GM12878 (cell line): ENCODE data around the gene DISC1. TPM values are rescaled to one million over a fixed set of nuclear protein-coding genes. Genes with fewer than 3 reads are reported as not detected.

ENCODE experiments used
- ATAC-seq: fragments of 200-7000 bp; cut with Tn5 transposase; 3 replicates; pipeline ENCODE4 v1.9.1; 2020; ENCODE audit warnings: mild to moderate bottlenecking, moderate library complexity
- BruUV-seq: library from RNA; stranded (reverse); fragments of 400-500 nt; replicated peaks from 2 replicates; lab custom pipeline; 2021; lab: Mats Ljungman, UMichigan
- CTCF ChIA-PET: fragments of 300-600 bp; sonication (Branson Sonifier 250); formaldehyde crosslinking; extraction: SDS; loops from one replicate; lab custom pipeline; 2021; ENCODE audit warnings: inconsistent platforms; lab: Yijun Ruan, JAX
- POLR2A ChIA-PET: fragments of 350-600 bp; formaldehyde crosslinking; extraction: SDS; loops from one replicate; lab custom pipeline; 2021; ENCODE audit warnings: inconsistent platforms; lab: Charles Lee
- RAD21 ChIA-PET: fragments of 300-600 bp; sonication (Branson Sonifier 250); formaldehyde crosslinking; loops from one replicate; lab custom pipeline; 2023; ENCODE audit warnings: antibody characterized with exemption; ENCODE audit not compliant: unreplicated experiment; lab: Charles Lee
- SMC1A ChIA-PET: fragments of 300-600 bp; sonication (Branson Sonifier 250); formaldehyde crosslinking; loops from one replicate; lab custom pipeline; 2023; ENCODE audit not compliant: unreplicated experiment, uncharacterized antibody; lab: Charles Lee
- DNase-seq: peaks from one replicate; pipeline ENCODE4 v3.0.0-alpha.2; 2011; ENCODE audit warnings: low read depth, low spot score
- FAIRE-seq: peaks from 3 replicates; lab custom pipeline; 2011; peaks lifted over from hg19 to GRCh38; lab: Jason Lieb, UNC
- H2AFZ ChIP-seq: 2 replicates; pipeline ENCODE4 v1.6.0; 2011; ENCODE audit warnings: low read depth, low read length, control low read depth; ENCODE audit not compliant: control insufficient read depth
- H3K27ac ChIP-seq: 2 replicates; pipeline ENCODE4 v1.5.1; 2011; ENCODE audit warnings: control low read depth; ENCODE audit not compliant: control insufficient read depth, insufficient read depth
- H3K27me3 ChIP-seq, 2 experiments: replicated peaks in 1 of 2; 2 replicates each; pipeline versions ENCODE4 v1.6.0 to v1.6.1; 2011; ENCODE audit warnings: low read length in 1 of 2; ENCODE audit not compliant: control insufficient read depth in 2 of 2, insufficient read depth in 2 of 2
- H3K36me3 ChIP-seq, 2 experiments: 2 replicates each; pipeline ENCODE4 v1.5.1; 2011; ENCODE audit warnings: low read length in 1 of 2; ENCODE audit not compliant: control insufficient read depth in 2 of 2, insufficient read depth in 2 of 2
- H3K4me1 ChIP-seq: 2 replicates; pipeline ENCODE4 v1.6.1; 2011; ENCODE audit warnings: mild to moderate bottlenecking, low read length, moderate library complexity, mixed read lengths; ENCODE audit not compliant: control insufficient read depth, insufficient read depth
- H3K4me2 ChIP-seq: 2 replicates; pipeline ENCODE4 v1.6.0; 2011; ENCODE audit warnings: control low read depth; ENCODE audit not compliant: control insufficient read depth, insufficient read depth
- H3K4me3 ChIP-seq: fragments of 200-600 bp; sonication (generic); 2 replicates; pipeline ENCODE4 v1.5.1; 2016
- H3K79me2 ChIP-seq: 2 replicates; pipeline ENCODE4 v1.6.0; 2011; ENCODE audit warnings: low read length; ENCODE audit not compliant: control insufficient read depth, insufficient read depth
- H3K9ac ChIP-seq: 2 replicates; pipeline ENCODE4 v1.8.0; 2011; ENCODE audit warnings: low read length, control low read depth, mixed read lengths; ENCODE audit not compliant: control insufficient read depth, insufficient read depth
- H3K9me3 ChIP-seq: replicated peaks from 3 replicates; pipeline ENCODE4 v1.5.1; 2011; ENCODE audit warnings: mild to moderate bottlenecking, low read length; ENCODE audit not compliant: control insufficient read depth, insufficient read depth
- H4K20me1 ChIP-seq: 2 replicates; pipeline ENCODE4 v1.6.0; 2011; ENCODE audit not compliant: control insufficient read depth, insufficient read depth
- BRCA1 ChIP-seq: IDR thresholded peaks from 2 replicates; pipeline ENCODE4 v1.6.1; 2011; ENCODE audit warnings: low read depth, low read length, improper control_type of control experiment
- FOXM1 ChIP-seq: IDR thresholded peaks from 2 replicates; pipeline ENCODE4 v1.6.1; 2012; ENCODE audit warnings: low read depth, mild to moderate bottlenecking, inconsistent platforms, low read length, moderate library complexity
- IKZF2 ChIP-seq, 2 experiments: fragments of 450-650 bp; IDR thresholded peaks; 2 replicates each; pipeline ENCODE4 v1.6.1; 2017; ENCODE audit warnings: mild to moderate bottlenecking in 2 of 2, moderate library complexity in 2 of 2
- NFXL1 ChIP-seq: fragments of 450-650 bp; IDR thresholded peaks from 2 replicates; pipeline ENCODE4 v1.6.1; 2017; ENCODE audit warnings: antibody characterized with exemption, mild to moderate bottlenecking, borderline replicate concordance
- PAX8 ChIP-seq: fragments of 450-650 bp; IDR thresholded peaks from 2 replicates; pipeline ENCODE4 v1.6.1; 2017; ENCODE audit warnings: mild to moderate bottlenecking, moderate library complexity
- POLR2A ChIP-seq: IDR thresholded peaks from 2 replicates; pipeline ENCODE4 v1.6.1; 2011; ENCODE audit warnings: low read depth, mild to moderate bottlenecking, low read length
- SIX5 ChIP-seq: IDR thresholded peaks from 2 replicates; pipeline ENCODE4 v1.6.1; 2011; ENCODE audit warnings: mild to moderate bottlenecking, low read depth, low read length, moderate library complexity; ENCODE audit not compliant: severe bottlenecking
- SMARCA5 ChIP-seq: fragments of 450-650 bp; IDR thresholded peaks from 2 replicates; pipeline ENCODE4 v1.6.1; 2017; ENCODE audit warnings: mild to moderate bottlenecking
- WGBS: methylation state at CpG from one replicate; pipeline ENCODE4 v1.1.6; 2016; ENCODE audit warnings: low lambda C conversion rate; ENCODE audit not compliant: insufficient replicate concordance, insufficient coverage; ENCODE audit errors: missing lambda C conversion rate; 5-methylcytosine and 5-hydroxymethylcytosine counted together
- in situ Hi-C: fragments of 300-500 bp; cut with MboI; formaldehyde crosslinking; loops from 9 replicates; pipeline ENCODE4 v1.14.3; 2018; ENCODE audit warnings: mixed read lengths
- intact Hi-C: fragments of 100-400 bp; cut with micrococcal nuclease; formaldehyde crosslinking; loops from one replicate; pipeline ENCODE4 v1.14.2; 2022; ENCODE audit not compliant: unreplicated experiment
- polyA plus RNA-seq, 11 experiments: library from polyadenylated mRNA; depleted of rRNA in 4 of 11; unstranded in 6 of 11; stranded (reverse) in 5 of 11; fragments of >200 nt; fragmentation: Nextera tagmentation in 4 of 11; fragmentation: Illumina TruSeq in 1 of 11; extraction: Ambion mirVana in 4 of 11; extraction: Trizol in 1 of 11; gene quantifications; 1 replicate in 1 of 11; 2 replicates in 10 of 11; pipeline versions ENCODE4 v1.2.1 to v1.2.3, GENCODE V29; 2011 to 2016; ENCODE audit warnings: inconsistent platforms in 2 of 11, missing spikeins in 2 of 11, low read depth in 1 of 11
- total RNA-seq, 4 experiments: library from RNA; depleted of rRNA in 3 of 4; stranded (reverse); fragments of >200 nt in 3 of 4; fragmentation: Illumina TruSeq in 1 of 4; extraction: Trizol in 1 of 4; gene quantifications; 2 replicates each; pipeline versions ENCODE4 v1.2.1 to v1.2.3, GENCODE V29; 2013 to 2021

The DISC1 gene
- total and polyA plus RNA-seq, 10 of the 15 experiments (the other 5 are each of a cell fraction or from before 2014, with no cell fraction given): 0.05 to 0.72 (median 0.19) TPM; not detected in 1

- Histone ChIP-seq H3K27me3 (no peaks in the 10 kb centered on the region; a peak in 1 of 4 replicates), H3K27ac (no peak overlapping the region), H3K36me3 (no peaks in the 10 kb centered on the region), H3K4me1 (no peaks in the 10 kb centered on the region), H3K79me2 (no peaks in the 10 kb centered on the region), H3K9ac (no peak overlapping the region), H3K4me2 (no peak overlapping the region), H2AFZ (no peak overlapping the region), H4K20me1 (no peaks in the 10 kb centered on the region), H3K4me3 (no peak overlapping the region), H3K9me3 (no peaks in the 10 kb centered on the region)
- POLR2A ChIA-PET: no interaction called here
- intact Hi-C loops (no loop called here), in situ Hi-C loops (no loop called here)
- SMC1A ChIA-PET: no interaction called here
- no peak for DNase-seq
- ATAC-seq: no peak
- CTCF ChIA-PET: interaction anchor here (1.0 kb wide), 1 partner anchor 25 kb away, joined by 3 read pairs; no protein-coding TSS in a partner anchor
- RAD21 ChIA-PET: no interaction called here
- 0% methylated on average over 1 of the region's 1 CpG for WGBS
- no peak for FAIRE-seq
- TF ChIP-seq FOXM1: no peak
- TF ChIP-seq BRCA1: no peak
- no peak for TF ChIP-seq SIX5
- no peak for TF ChIP-seq SMARCA5
- BruUV-seq: no TSS peak
Measured at GRCh38 chr1:231842441-231842840, 215.9 kb downstream of the DISC1 start.

DNA sequence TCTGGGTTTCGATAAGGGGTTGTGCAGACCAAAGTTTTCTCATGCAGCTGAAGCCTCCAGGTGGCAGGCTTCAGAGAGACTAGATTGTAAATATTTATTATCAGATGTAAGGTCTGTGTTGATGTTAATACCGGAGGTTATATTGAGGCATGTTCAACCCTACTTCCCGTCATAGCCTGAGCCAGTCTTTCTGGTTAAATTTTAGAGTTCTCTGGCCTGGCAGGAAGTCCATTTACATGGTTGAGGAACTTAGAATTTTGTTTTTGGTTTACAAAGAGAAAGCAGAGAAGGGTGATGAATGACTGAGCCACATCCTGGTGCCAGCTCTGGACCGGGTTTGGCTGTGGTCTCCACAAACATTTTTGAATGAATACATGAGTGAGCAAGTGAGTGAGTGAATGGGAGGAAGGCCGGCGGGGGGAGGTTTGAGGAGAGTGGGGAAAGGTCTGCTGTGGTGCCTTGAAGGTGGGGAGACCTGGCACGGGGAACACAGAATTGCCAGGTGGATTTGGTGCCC lies 218.5 kb downstream of the DISC1 start:
- ATAC-seq: no peak

More for the DNA sequence above, 218.5 kb downstream of the DISC1 start:
- RAD21 ChIA-PET: no interaction called here
- SMC1A ChIA-PET: no interaction called here
- Histone ChIP-seq H4K20me1 (no peaks in the 10 kb centered on the region), H3K9ac (no peak overlapping the region), H3K79me2 (no peaks in the 10 kb centered on the region), H3K4me1 (no peaks in the 10 kb centered on the region), H3K27me3 (no peaks in the 10 kb centered on the region; a peak in 1 of 4 replicates), H3K27ac (no peak overlapping the region), H3K9me3 (no peaks in the 10 kb centered on the region), H3K4me2 (no peak overlapping the region), H3K36me3 (no peaks in the 10 kb centered on the region), H3K4me3 (no peak overlapping the region), H2AFZ (no peak overlapping the region)
- POLR2A ChIA-PET: no interaction called here
- intact Hi-C loops (no loop called here), in situ Hi-C loops (no loop called here)
- BruUV-seq: no TSS peak
- no peak for DNase-seq
- FAIRE-seq: no peak
- TF ChIP-seq POLR2A: no peak
- TF ChIP-seq NFXL1: no peak
- no peak for TF ChIP-seq PAX8
- no peak for TF ChIP-seq IKZF2 (IDR thresholded peaks at IDR 0.05)
- CTCF ChIA-PET: no interaction called here
- WGBS: 0% methylated on average over 7 of the region's 7 CpGs
